H9 (cell line): ENCODE results near the gene RNF208. TPM values are rescaled to one million over a fixed set of nuclear protein-coding genes. Genes with fewer than 3 reads are reported as not detected.

Experiments
- DNase-seq: peaks from one replicate; pipeline ENCODE4 v3.0.0-alpha.2; 2017
- H2AFZ ChIP-seq: one replicate; pipeline ENCODE4 v1.6.1; 2013; ENCODE audit warnings: mild to moderate bottlenecking, low read length, control low read depth, moderate library complexity
- H2AK5ac ChIP-seq: 2 replicates; pipeline ENCODE4 v1.6.1; 2013; ENCODE audit warnings: low read length, control low read depth, mixed read lengths; ENCODE audit not compliant: insufficient read length
- H2BK120ac ChIP-seq: one replicate; pipeline ENCODE4 v1.6.1; 2013; ENCODE audit warnings: low read depth, mild to moderate bottlenecking, low read length, control low read depth, inconsistent platforms; ENCODE audit not compliant: poor library complexity, severe bottlenecking
- H2BK12ac ChIP-seq: 2 replicates; pipeline ENCODE4 v1.6.1; 2013; ENCODE audit warnings: low read length, control low read depth, mixed read lengths, low read depth; ENCODE audit not compliant: insufficient read length
- H2BK15ac ChIP-seq: 2 replicates; pipeline ENCODE4 v1.6.1; 2013; ENCODE audit warnings: low read depth, low read length, control low read depth
- H2BK20ac ChIP-seq: one replicate; pipeline ENCODE4 v1.6.1; 2013; ENCODE audit warnings: low read depth, mild to moderate bottlenecking, low read length, control low read depth, inconsistent platforms; ENCODE audit not compliant: poor library complexity, severe bottlenecking
- H2BK5ac ChIP-seq: 2 replicates; pipeline ENCODE4 v1.6.1; 2013; ENCODE audit warnings: low read length, control low read depth, mixed read lengths; ENCODE audit not compliant: insufficient read length
- H3K14ac ChIP-seq: 2 replicates; pipeline ENCODE4 v1.6.1; 2013; ENCODE audit warnings: low read length, control low read depth; ENCODE audit not compliant: insufficient read depth
- H3K18ac ChIP-seq: 2 replicates; pipeline ENCODE4 v1.6.1; 2013; ENCODE audit warnings: low read depth, mild to moderate bottlenecking, mixed read lengths, low read length, control low read depth; ENCODE audit not compliant: insufficient read length
- H3K23ac ChIP-seq: 2 replicates; pipeline ENCODE4 v1.6.1; 2013; ENCODE audit warnings: low read length, control low read depth, mixed read lengths, low read depth; ENCODE audit not compliant: insufficient read length
- H3K23me2 ChIP-seq: 2 replicates; pipeline ENCODE4 v1.6.1; 2013; ENCODE audit warnings: low read depth, mild to moderate bottlenecking, mixed read lengths, low read length, control low read depth; ENCODE audit not compliant: insufficient read length, poor library complexity, severe bottlenecking
- H3K27ac ChIP-seq: 2 replicates; pipeline ENCODE4 v1.5.1; 2013; ENCODE audit warnings: low read length, control low read depth, mixed read lengths, low read depth; ENCODE audit not compliant: insufficient read length
- H3K27me3 ChIP-seq: 2 replicates; pipeline ENCODE4 v1.6.1; 2013; ENCODE audit warnings: low read length, control low read depth, inconsistent platforms; ENCODE audit not compliant: insufficient read depth
- H3K4ac ChIP-seq: 2 replicates; pipeline ENCODE4 v1.6.1; 2013; ENCODE audit warnings: low read depth, mild to moderate bottlenecking, control low read depth, inconsistent platforms, low read length, moderate library complexity
- H3K4me1 ChIP-seq: 2 replicates; pipeline ENCODE4 v1.6.1; 2013; ENCODE audit warnings: low read length, control low read depth, inconsistent platforms; ENCODE audit not compliant: insufficient read depth
- H3K4me2 ChIP-seq: 2 replicates; pipeline ENCODE4 v1.6.1; 2013; ENCODE audit warnings: low read length, control low read depth, mixed read lengths; ENCODE audit not compliant: insufficient read length, insufficient read depth
- H3K56ac ChIP-seq: 2 replicates; pipeline ENCODE4 v1.6.1; 2013; ENCODE audit warnings: low read depth, mild to moderate bottlenecking, mixed read lengths, low read length, control low read depth; ENCODE audit not compliant: insufficient read length
- H3K79me1 ChIP-seq: 2 replicates; pipeline ENCODE4 v1.6.1; 2013; ENCODE audit warnings: low read depth, mild to moderate bottlenecking, moderate library complexity, low read length, control low read depth, inconsistent platforms; ENCODE audit not compliant: insufficient read depth, poor library complexity, severe bottlenecking
- H3K79me2 ChIP-seq: 2 replicates; pipeline ENCODE4 v1.6.1; 2013; ENCODE audit warnings: low read length, control low read depth, inconsistent platforms; ENCODE audit not compliant: insufficient read depth
- H3K9ac ChIP-seq: 2 replicates; pipeline ENCODE4 v1.6.1; 2013; ENCODE audit warnings: low read length, control low read depth, mixed read lengths; ENCODE audit not compliant: insufficient read length; ENCODE audit errors: extremely low read depth
- H3K9me3 ChIP-seq: one replicate; pipeline ENCODE4 v1.6.1; 2013; ENCODE audit warnings: low read depth, low read length, inconsistent platforms; ENCODE audit not compliant: control insufficient read depth
- H3T11ph ChIP-seq: one replicate; pipeline ENCODE4 v1.6.1; 2013; ENCODE audit warnings: mild to moderate bottlenecking, low read length, control low read depth, inconsistent platforms
- H4K20me1 ChIP-seq: one replicate; pipeline ENCODE4 v1.6.1; 2013; ENCODE audit not compliant: control insufficient read depth, insufficient read length, insufficient read depth
- H4K5ac ChIP-seq: 2 replicates; pipeline ENCODE4 v1.6.1; 2013; ENCODE audit warnings: low read depth, mild to moderate bottlenecking, mixed read lengths, low read length, control low read depth; ENCODE audit not compliant: insufficient read length
- H4K8ac ChIP-seq: replicated peaks from 2 replicates; pipeline ENCODE4 v1.6.1; 2013; ENCODE audit warnings: low read length, control low read depth, mixed read lengths, low read depth; ENCODE audit not compliant: insufficient read length
- H4K91ac ChIP-seq: 2 replicates; pipeline ENCODE4 v1.6.1; 2013; ENCODE audit warnings: low read depth, mild to moderate bottlenecking, moderate library complexity, mixed read lengths, low read length, control low read depth; ENCODE audit not compliant: insufficient read length
- H3K27ac Mint-ChIP-seq, 3 experiments: 2 replicates in 2 of 3; 3 replicates in 1 of 3; pipeline ENCODE4 v1.8.0; 2020 to 2021; ENCODE audit warnings: mixed read lengths in 3 of 3, mild to moderate bottlenecking in 1 of 3, moderate library complexity in 1 of 3
- H3K27me3 Mint-ChIP-seq: 2 replicates; pipeline ENCODE4 v1.8.0; 2021; ENCODE audit warnings: low read depth, mild to moderate bottlenecking, moderate library complexity, mixed read lengths
- H3K36me3 Mint-ChIP-seq, 3 experiments: 2 replicates in 2 of 3; 3 replicates in 1 of 3; pipeline ENCODE4 v1.8.0; 2020 to 2021; ENCODE audit warnings: low read depth in 3 of 3, mixed read lengths in 3 of 3; ENCODE audit not compliant: insufficient read depth in 1 of 3
- H3K4me1 Mint-ChIP-seq, 2 experiments: 2 replicates each; pipeline ENCODE4 v1.8.0; 2020; ENCODE audit warnings: mixed read lengths in 2 of 2
- H3K4me3 Mint-ChIP-seq, 2 experiments: 2 replicates in 1 of 2; 3 replicates in 1 of 2; pipeline ENCODE4 v1.8.0; 2020 to 2021; ENCODE audit warnings: mild to moderate bottlenecking in 2 of 2, mixed read lengths in 2 of 2, moderate library complexity in 1 of 2
- H3K9me3 Mint-ChIP-seq, 2 experiments: 2 replicates in 1 of 2; 3 replicates in 1 of 2; pipeline ENCODE4 v1.8.0; 2020; ENCODE audit warnings: mild to moderate bottlenecking in 2 of 2, mixed read lengths in 2 of 2, moderate library complexity in 1 of 2
- CTCF ChIP-seq: fragments of 200-600 bp; sonication (generic); conservative IDR thresholded peaks from 3 replicates; pipeline ENCODE4 v1.8.0; 2021; ENCODE audit warnings: antibody characterized with exemption, mild to moderate bottlenecking
- WGBS: extraction: QIAGEN DNeasy Blood & Tissue Kit; methylation state at CpG from one replicate; pipeline ENCODE4 v1.1.7; 2013; ENCODE audit warnings: missing lambda C conversion rate, low lambda C conversion rate, mixed read lengths; ENCODE audit not compliant: insufficient read length; ENCODE audit errors: extremely low coverage; 5-methylcytosine and 5-hydroxymethylcytosine counted together
- total RNA-seq: library from RNA; stranded (reverse); gene quantifications from 2 replicates; pipeline ENCODE4 v1.2.1, GENCODE V29; 2021

RNF208 gene
- total RNA-seq, 1 experiment from 2014 or later = 7.7 TPM

- no peak overlapping the region for H2BK20ac ChIP-seq
- no peak overlapping the region for H3K9ac ChIP-seq
- no peak overlapping the region for H2AK5ac ChIP-seq
Measured at GRCh38 chr9:137228968-137229896, 7.2 kb upstream of the RNF208 start.

More at GRCh38 chr9:137228968-137229896, 7.2 kb upstream of the RNF208 start:
- Histone ChIP-seq H4K20me1 (no peaks in the 10 kb centered on the region), H2AFZ (no peak overlapping the region), H4K8ac (no peak overlapping the region), H3K9me3 (no peaks in the 10 kb centered on the region), H3K56ac (no peak overlapping the region), H3K4me2 (no peak overlapping the region), H2BK5ac (no peak overlapping the region), H2BK12ac (no peak overlapping the region), H3K18ac (no peak overlapping the region), H3K4me1 (no peaks in the 10 kb centered on the region), H3K4ac (no peak overlapping the region), H3K14ac (no peak overlapping the region), H4K5ac (no peak overlapping the region), H3K79me1 (no peaks in the 10 kb centered on the region), H3K23me2 (peaks cover 4% of the 10 kb centered on the region), H4K91ac (no peak overlapping the region), H3K27ac (no peak overlapping the region), H3T11ph (no peak overlapping the region), H3K23ac (no peak overlapping the region), H3K79me2 (no peaks in the 10 kb centered on the region), H2BK120ac (no peak overlapping the region), H3K27me3 (no peaks in the 10 kb centered on the region), H2BK15ac (no peak overlapping the region)
- H3K4me1 Mint-ChIP-seq = peaks cover 2 to 3% of the 10 kb centered on the region in 2 experiments
- WGBS = no CpG with 5 or more reads among the region's 27 CpGs
- no peaks in the 10 kb centered on the region for H3K9me3 Mint-ChIP-seq
- H3K36me3 Mint-ChIP-seq = no peaks in the 10 kb centered on the region
- DNase-seq = no peak
- TF ChIP-seq CTCF = no peak
- no peak overlapping the region for H3K27ac Mint-ChIP-seq
- H3K4me3 Mint-ChIP-seq = no peak overlapping the region
- H3K27me3 Mint-ChIP-seq = no peaks in the 10 kb centered on the region; the same call in 1 of the 2 replicates
